Glomerular endothelial cell (primary cell): ENCODE measurements around the gene CYP2E1. TPM values are rescaled to one million over a fixed set of nuclear protein-coding genes. Genes with fewer than 3 reads are reported as not detected.
"Not testable (repeated sequence)": the region's sequence is repeated elsewhere in the genome, so short reads cannot be mapped to it uniquely, and the experiment has no call there.

Source experiments
- DNase-seq: peaks from one replicate; pipeline ENCODE4 v3.0.0-alpha.2; 2011; ENCODE audit warnings: low read depth, low spot score; ENCODE audit errors: extremely low read depth
- total RNA-seq: library from RNA; depleted of rRNA; stranded (reverse); fragments of >200 nt; gene quantifications from 2 replicates; pipeline ENCODE4 v1.2.3, GENCODE V29; 2015

CYP2E1 gene
- total RNA-seq, 1 donor from 2014 or later = 0.64 TPM

- DNase-seq = not testable (repeated sequence)
These were observed 41.8 kb downstream of the CYP2E1 start for GRCh38 chr10:133568831-133569527.

GRCh38 chr10:133569801-133570200, 42.6 kb downstream of the CYP2E1 start:
- DNase-seq = not testable (repeated sequence)

GRCh38 chr10:133572055-133572454, 44.9 kb downstream of the CYP2E1 start:
- DNase-seq = not testable (repeated sequence)

GRCh38 chr10:133573460-133573859, 46.3 kb downstream of the CYP2E1 start:
- not testable (repeated sequence) for DNase-seq

- DNase-seq = not testable (repeated sequence)
These were observed 49.9 kb downstream of the CYP2E1 start for GRCh38 chr10:133577037-133577436.

Other genes with a start within 250 kb of the CYP2E1 start
- gene TUBGCP2, start 218.5 kb upstream of the CYP2E1 start, total RNA-seq = 55.0 and 60.3 TPM in 2 replicates
- gene ZNF511, start 218.4 kb upstream of the CYP2E1 start, total RNA-seq = 20.1 and 22.2 TPM in 2 replicates
- not detected in 2 replicates for gene CALY, start 190.5 kb upstream of the CYP2E1 start, total RNA-seq
- not detected in 2 replicates for gene PRAP1, start 180.0 kb upstream of the CYP2E1 start, total RNA-seq
- gene FUOM, start 169.3 kb upstream of the CYP2E1 start, total RNA-seq = 18.7 and 54.1 TPM in 2 replicates
- 105 and 158 TPM in 2 replicates for gene ECHS1, start 154.0 kb upstream of the CYP2E1 start, total RNA-seq
- gene PAOX, start 148.1 kb upstream of the CYP2E1 start, total RNA-seq = 7.9 and 12.1 TPM in 2 replicates
- gene MTG1, start 133.2 kb upstream of the CYP2E1 start, total RNA-seq = 24.2 and 44.5 TPM in 2 replicates
- 0.64 and 0.92 TPM in 2 replicates for gene SPRN, start 102.7 kb upstream of the CYP2E1 start, total RNA-seq
- gene SCART1, start 73.4 kb upstream of the CYP2E1 start, total RNA-seq = 0.44 and 1.3 TPM in 2 replicates
- gene SYCE1, start 38.2 kb downstream of the CYP2E1 start, total RNA-seq = not detected in 2 replicates
- not detected in 2 replicates for gene FRG2B, start 99.4 kb downstream of the CYP2E1 start, total RNA-seq